IPS-18c (cell line): ENCODE measurements around the gene SPAST.
A peak's percentile ranks its signal among the peaks of the same experiment; 100 is the strongest.
"Not testable (repeated sequence)": the region's sequence is repeated elsewhere in the genome, so short reads cannot be mapped to it uniquely, and the experiment has no call there.

ENCODE experiments used
- H3K4me3 ChIP-seq: 2 replicates; pipeline ENCODE4 v1.7.0; 2013; ENCODE audit warnings: low read depth, mild to moderate bottlenecking, low read length, moderate library complexity; ENCODE audit not compliant: insufficient read depth
- H3K9me3 ChIP-seq: one replicate; pipeline ENCODE4 v1.6.1; 2013; ENCODE audit warnings: mild to moderate bottlenecking, low read length, moderate library complexity; ENCODE audit not compliant: control insufficient read depth, insufficient read depth

The SPAST gene

DNA sequence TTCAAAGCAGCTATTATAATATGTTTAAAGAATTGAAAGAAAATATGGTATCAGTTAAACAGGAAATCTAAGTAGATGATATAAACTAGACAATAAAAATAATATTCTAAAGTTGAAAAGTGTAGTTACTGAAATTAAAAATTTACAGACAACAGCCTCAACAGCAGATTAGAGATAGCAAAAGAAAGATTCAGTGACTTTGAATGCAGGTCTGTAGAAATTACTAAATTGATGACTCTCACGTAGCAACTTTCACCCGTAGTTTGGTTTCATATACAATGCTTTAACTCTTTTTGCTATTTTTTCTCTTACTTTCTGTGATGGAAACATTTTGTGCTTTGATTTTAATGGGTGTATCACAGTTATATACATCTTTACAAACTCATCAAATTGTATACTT is 44.8 kb downstream of the SPAST start:
- Histone ChIP-seq H3K9me3 (peaks cover 7% of the 10 kb centered on the region), H3K4me3 (no peak overlapping the region)

DNA sequence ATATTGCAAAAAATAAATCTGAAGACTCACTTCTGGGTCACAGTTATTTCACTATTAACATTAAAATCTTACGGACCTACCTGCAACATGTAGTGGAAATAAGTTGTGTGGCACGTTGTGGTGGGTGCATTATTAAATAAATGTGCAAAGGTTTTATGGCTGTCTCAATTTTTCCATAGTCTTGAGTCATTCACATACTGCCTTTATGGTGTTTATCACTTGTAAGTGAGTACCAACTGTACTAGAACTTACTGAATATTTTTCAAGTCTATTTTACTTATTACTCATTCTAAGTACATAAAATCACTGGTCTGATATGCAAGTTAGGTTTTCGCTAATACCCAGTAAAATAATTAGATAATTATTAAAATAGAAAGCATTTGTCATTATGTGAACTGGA is 54.7 kb downstream of the SPAST start:
- H3K9me3 ChIP-seq: no peaks in the 10 kb centered on the region

DNA sequence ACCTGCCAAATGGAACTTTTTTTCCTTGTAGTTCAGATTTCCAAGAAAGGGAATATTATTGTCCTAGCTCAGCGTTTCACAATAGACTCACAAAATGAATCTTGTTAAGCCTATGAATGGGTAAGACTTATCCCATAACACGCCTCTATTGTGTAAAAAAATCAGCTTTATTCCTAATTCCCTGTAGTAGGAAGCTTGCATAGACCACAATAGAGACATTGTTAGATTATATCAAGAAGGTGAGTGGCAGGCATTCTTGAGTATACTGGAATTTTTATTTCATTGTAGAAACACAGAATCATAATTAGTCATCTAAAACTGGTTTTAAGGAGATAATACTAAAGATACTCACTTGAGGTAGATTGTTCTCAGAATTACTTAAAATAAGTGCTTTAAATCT is 55.8 kb downstream of the SPAST start:
- Histone ChIP-seq H3K4me3 (no peak overlapping the region), H3K9me3 (no peaks in the 10 kb centered on the region)

More for the DNA sequence above, 54.7 kb downstream of the SPAST start:
- H3K4me3 ChIP-seq: no peak overlapping the region

- Histone ChIP-seq H3K9me3 (no peaks in the 10 kb centered on the region), H3K4me3 (no peak overlapping the region)
Measured at GRCh38 chr2:32124660-32125059, 61.3 kb downstream of the SPAST start.

DNA sequence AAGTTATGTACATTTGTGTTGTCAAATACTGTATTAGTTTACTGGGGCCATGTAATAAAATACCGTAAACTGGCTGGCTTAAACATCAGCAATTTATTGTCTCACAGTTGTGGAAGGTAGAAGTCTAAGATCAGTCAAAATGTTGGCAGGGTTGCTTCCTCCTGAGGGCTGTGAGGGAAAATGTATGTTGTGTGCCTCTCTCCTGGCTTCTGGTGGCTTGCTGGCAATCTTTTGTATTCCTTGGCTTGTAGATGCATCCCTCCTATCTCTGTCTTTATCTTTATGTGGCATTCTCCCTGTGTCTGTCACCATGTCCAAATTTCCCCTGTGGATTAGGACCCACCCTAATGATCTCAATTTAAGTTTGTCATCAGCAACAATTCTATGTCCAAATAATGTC is 65.3 kb downstream of the SPAST start:
- no peak overlapping the region for H3K4me3 ChIP-seq
- H3K9me3 ChIP-seq: no peaks in the 10 kb centered on the region

DNA sequence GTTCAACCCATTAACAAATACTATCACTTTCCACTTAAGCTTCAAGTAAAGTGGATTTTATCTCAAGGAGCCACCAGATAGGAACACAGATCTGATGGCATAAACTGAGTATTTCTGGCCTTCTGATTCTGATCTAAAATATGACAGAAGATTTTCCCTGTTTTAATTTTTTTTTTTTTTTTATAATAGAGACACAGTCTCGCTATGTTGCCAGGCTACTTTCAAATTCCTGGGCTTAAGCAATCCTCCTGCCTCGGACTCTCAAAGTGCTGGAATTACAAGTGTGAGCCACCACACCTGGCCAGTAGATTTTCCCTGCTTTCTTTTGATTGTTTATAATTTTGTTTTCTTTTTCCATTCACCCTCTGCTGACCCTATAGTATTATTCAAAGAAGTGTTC is 65.7 kb downstream of the SPAST start:
- Histone ChIP-seq H3K9me3 (no peaks in the 10 kb centered on the region), H3K4me3 (no peak overlapping the region)

DNA sequence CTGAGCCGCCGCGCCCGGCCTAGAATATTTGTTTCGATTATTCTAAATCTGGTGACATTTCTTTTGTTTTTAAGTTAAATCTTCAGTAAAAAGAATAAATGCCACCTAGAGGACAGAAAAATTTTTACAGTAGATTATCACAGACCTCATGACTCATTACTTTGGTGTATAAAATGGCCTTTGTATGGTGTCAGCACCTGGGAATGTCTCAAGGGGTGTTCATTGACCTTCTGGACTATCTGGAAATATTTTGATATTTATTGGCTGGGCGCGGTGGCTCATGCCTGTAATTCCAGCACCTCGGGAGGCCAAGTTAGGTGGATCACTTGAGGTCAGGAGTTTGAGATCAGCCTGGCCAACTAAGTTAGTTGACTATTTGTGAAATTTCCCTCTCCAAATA is 72.1 kb downstream of the SPAST start:
- H3K4me3 ChIP-seq: no peak overlapping the region
- no peaks in the 10 kb centered on the region for H3K9me3 ChIP-seq

DNA sequence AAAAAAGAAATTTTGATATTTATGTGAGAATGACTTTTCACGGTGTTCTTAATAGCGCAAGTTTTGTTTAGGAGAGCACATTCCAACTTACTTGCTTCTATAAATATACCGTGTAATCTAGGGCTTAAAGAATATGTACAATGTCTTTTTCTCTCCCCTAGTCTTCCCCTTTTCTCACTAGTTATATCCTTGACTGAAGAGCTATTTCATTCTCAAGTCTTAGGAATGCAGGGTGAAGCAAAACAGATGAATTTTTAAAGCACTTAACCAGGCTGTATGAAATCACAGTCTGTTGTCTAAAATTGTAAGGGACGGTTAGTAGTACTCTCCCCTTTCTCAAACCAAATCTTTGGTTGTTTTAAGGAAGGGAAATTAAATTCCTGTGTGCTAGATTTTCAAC is 72.7 kb downstream of the SPAST start:
- H3K9me3 ChIP-seq: no peaks in the 10 kb centered on the region

GRCh38 chr2:32151544-32151943 is 88.2 kb downstream of the SPAST start:
- H3K9me3 ChIP-seq, H3K4me3 ChIP-seq: not testable (repeated sequence)

More for the DNA sequence above, 72.7 kb downstream of the SPAST start:
- no peak overlapping the region for H3K4me3 ChIP-seq

DNA sequence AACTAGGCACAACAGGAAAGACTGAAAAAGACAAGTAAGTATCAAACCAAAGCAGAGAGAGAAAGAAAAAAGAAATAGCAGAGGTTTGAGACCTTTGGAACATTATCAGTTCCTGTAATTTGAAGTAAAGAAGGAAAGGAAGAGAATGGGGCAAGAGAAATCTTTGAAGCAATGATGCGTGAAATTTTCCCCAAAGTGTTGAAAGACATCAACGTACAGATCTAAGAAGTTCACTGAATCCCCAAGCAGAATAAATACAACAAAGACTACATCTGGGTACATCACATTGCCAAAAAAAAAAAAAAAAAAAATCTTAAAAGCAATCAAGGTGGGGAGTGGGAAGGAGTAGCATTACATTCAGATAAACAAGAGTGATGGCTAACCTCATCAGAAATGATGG is 96.3 kb downstream of the SPAST start:
- Histone ChIP-seq H3K9me3 (peaks cover 2% of the 10 kb centered on the region), H3K4me3 (no peak overlapping the region)

GRCh38 chr2:32161296-32161695 is 97.9 kb downstream of the SPAST start:
- Histone ChIP-seq H3K4me3 (no peak overlapping the region), H3K9me3 (peaks cover 2% of the 10 kb centered on the region)

DNA sequence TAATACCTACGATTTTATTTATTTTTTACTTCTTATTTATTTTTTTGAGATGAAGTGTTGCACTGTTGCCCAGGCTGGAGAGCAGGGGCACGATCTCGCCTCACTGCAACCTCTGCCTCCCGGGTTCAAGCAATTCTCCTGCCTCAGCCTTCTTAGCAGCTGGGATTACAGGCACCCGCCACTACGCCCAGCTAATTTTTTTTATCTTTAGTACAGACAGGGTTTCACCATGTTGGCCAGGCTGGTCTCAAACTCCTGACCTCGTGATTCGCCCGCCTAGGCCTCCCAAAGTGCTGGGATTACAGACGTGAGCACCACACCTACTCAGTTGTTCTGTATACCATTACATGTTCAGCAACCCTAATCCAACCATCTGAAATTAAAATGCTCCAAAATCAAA is 100.9 kb downstream of the SPAST start:
- H3K4me3 ChIP-seq, H3K9me3 ChIP-seq: not testable (repeated sequence)

DNA sequence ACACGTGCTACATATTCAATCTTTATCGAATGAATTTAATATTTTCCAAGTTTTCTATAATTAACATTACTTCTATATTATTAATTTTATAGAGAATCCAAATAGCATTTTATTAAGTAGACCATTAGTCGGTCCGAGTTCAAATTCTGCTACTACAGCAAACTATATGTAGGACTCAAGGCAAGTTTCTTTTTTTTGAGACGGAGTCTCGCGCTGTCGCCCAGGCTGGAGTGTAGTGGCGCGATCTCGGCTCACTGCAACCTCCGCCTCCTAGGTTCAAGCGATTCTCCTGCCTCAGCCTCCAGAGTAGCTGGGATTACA is 101.6 kb downstream of the SPAST start:
- H3K4me3 ChIP-seq: peak overlapping the region; percentile 91; the same call in 1 of the 2 replicates
- H3K9me3 ChIP-seq: not testable (repeated sequence)

DNA sequence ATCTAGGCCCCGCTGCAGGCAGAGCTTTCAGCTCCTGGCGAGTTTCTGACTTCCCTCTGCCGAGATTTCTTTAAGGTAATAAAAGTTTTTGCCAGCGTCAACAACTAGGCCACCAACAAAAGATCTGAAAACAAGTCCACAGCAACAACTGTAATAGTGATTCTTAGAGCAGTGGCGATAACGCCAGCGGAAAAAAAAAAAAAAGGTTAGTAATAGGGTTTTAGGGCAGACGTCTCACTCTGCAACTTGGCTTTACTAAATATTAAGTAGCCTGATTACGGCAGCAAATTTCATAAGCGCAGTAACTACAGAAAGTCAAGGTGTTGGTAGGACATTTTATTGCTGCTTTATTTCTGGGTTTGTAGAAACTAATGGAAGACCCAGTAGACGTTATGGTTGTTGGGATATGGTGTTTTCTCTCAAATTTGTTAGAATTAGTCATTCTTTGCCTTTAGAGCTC is 102.8 kb downstream of the SPAST start:
- Histone ChIP-seq H3K9me3 (no peaks in the 10 kb centered on the region), H3K4me3 (peak overlapping the region; percentile 91)

- Histone ChIP-seq H3K9me3 (no peaks in the 10 kb centered on the region), H3K4me3 (no peak overlapping the region)
Measured at GRCh38 chr2:32168513-32168912, 105.2 kb downstream of the SPAST start.

DNA sequence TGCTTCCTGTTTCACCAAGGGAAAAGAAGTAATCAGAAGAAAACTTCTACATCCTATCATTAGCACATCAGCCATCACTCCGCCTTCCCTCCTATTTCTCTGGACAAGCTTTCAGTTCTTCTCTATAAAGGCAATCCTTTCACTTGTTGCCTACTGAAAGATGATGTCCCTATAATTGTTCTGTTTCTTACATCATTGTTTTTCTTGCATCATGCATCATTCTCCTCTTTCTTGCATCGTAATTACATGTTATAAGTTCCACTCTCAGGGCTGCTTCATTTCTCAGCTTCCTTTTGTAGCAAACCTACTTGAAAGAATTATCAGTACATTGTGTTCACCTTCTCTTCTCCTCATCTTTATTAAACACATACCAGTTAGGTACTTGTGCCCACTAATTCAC is 109.5 kb downstream of the SPAST start:
- Histone ChIP-seq H3K9me3 (no peaks in the 10 kb centered on the region), H3K4me3 (no peak overlapping the region)

- no peaks in the 10 kb centered on the region for H3K9me3 ChIP-seq
- H3K4me3 ChIP-seq: no peak overlapping the region
Measured at GRCh38 chr2:32182667-32183066, 119.3 kb downstream of the SPAST start.

DNA sequence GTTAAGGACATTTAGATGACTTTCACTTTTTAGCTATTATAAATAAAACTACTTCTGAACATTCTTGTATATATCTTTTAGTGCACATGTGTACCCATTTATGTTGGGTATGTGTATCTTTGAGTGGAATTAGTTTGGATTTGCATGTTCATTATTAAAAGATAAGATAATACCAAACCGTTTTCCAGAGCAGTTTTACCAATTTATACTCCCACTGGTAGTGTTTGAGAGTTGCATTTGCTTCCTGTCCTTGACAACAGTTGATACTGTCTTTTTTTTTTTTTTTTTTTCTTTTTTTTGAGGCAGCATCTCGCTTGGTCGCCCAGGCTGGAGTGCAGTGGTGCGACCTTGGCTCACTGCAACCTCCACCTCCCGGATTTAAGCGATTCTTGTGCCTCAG is 125.7 kb downstream of the SPAST start:
- H3K4me3 ChIP-seq: no peak overlapping the region
- H3K9me3 ChIP-seq: no peaks in the 10 kb centered on the region

DNA sequence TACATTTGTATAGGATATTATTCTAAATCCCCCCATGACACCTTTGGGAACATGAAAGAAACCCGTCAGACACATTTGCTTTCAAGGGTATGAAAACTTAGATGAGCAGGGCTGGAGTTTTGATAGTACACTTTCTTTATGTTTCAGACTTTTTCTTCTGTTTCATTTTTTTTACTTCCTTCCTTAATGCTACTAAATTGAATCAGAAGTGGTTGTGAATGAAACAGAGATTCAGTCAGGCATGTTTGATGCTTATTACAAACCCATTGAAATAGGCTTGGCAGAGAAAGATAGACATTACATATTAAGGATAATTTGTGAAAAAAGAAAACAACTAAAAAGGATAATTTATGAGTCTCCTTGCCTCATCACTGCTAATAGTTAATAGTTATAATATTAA is 129.1 kb downstream of the SPAST start:
- Histone ChIP-seq H3K9me3 (no peaks in the 10 kb centered on the region), H3K4me3 (no peak overlapping the region)

DNA sequence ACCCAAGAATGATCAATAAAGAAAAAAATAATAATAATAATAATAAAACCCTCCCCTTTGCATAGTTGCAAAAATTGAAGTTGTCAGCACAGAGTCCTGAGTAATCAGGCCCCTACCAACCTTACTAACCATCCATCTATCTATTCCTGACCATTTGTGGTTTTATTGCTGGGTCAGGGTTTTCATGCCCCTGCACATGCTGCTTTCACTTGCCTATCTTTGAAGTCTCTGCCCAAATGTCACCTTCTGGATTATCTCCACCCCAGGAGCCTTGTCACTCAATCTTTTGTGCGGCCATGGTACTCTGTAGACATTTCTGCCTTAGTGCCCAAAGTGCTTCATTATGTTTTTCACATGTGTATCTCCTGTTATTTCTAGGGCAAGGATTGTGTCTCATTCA is 137.5 kb downstream of the SPAST start:
- Histone ChIP-seq H3K4me3 (no peak overlapping the region), H3K9me3 (no peaks in the 10 kb centered on the region)
